Hepatocyte (in vitro differentiated cells): ENCODE measurements around the gene PIP4K2C. TPM values are rescaled to one million over a fixed set of nuclear protein-coding genes. Genes with fewer than 3 reads are reported as not detected.
A peak's percentile ranks its signal among the peaks of the same experiment; 100 is the strongest.
"Not testable (repeated sequence)": the region's sequence is repeated elsewhere in the genome, so short reads cannot be mapped to it uniquely, and the experiment has no call there.

Experiments
- DNase-seq: peaks from one replicate; pipeline ENCODE4 v3.0.0-alpha.2; 2016; ENCODE audit warnings: low spot score
- H2AFZ ChIP-seq: fragments of 200-600 bp; sonication (generic); 2 replicates; pipeline ENCODE4 v1.6.0; 2016; ENCODE audit warnings: antibody characterized with exemption, mild to moderate bottlenecking
- H3K27ac ChIP-seq: fragments of 200-600 bp; sonication (generic); 2 replicates; pipeline ENCODE4 v1.5.1; 2016; ENCODE audit warnings: mild to moderate bottlenecking
- H3K27me3 ChIP-seq: fragments of 200-600 bp; sonication (generic); 2 replicates; pipeline ENCODE4 v1.6.1; 2016
- H3K36me3 ChIP-seq: fragments of 200-600 bp; sonication (generic); replicated peaks from 2 replicates; pipeline ENCODE4 v1.5.1; 2016; ENCODE audit warnings: low read depth; ENCODE audit not compliant: insufficient read depth
- H3K4me1 ChIP-seq: fragments of 200-600 bp; sonication (generic); 2 replicates; pipeline ENCODE4 v1.5.1; 2016; ENCODE audit warnings: mild to moderate bottlenecking, moderate library complexity; ENCODE audit not compliant: insufficient read depth
- H3K4me2 ChIP-seq: fragments of 200-600 bp; sonication (generic); 2 replicates; pipeline ENCODE4 v1.6.0; 2016
- H3K4me3 ChIP-seq: fragments of 200-600 bp; sonication (generic); 2 replicates; pipeline ENCODE4 v1.5.1; 2016; ENCODE audit warnings: mild to moderate bottlenecking
- H3K79me2 ChIP-seq: fragments of 200-600 bp; sonication (generic); 2 replicates; pipeline ENCODE4 v1.6.0; 2017; ENCODE audit warnings: mild to moderate bottlenecking
- H3K9me2 ChIP-seq: fragments of 200-600 bp; sonication (generic); replicated peaks from 2 replicates; pipeline ENCODE4 v1.6.0; 2017; ENCODE audit warnings: mild to moderate bottlenecking; ENCODE audit not compliant: insufficient read depth
- H3K9me3 ChIP-seq: fragments of 200-600 bp; sonication (generic); 2 replicates; pipeline ENCODE4 v1.5.1; 2016; ENCODE audit warnings: low read depth, mild to moderate bottlenecking
- H4K20me1 ChIP-seq: fragments of 200-600 bp; sonication (generic); 2 replicates; pipeline ENCODE4 v1.6.0; 2016; ENCODE audit warnings: mild to moderate bottlenecking; ENCODE audit not compliant: insufficient read depth, poor library complexity, severe bottlenecking
- CTCF ChIP-seq: fragments of 200-600 bp; sonication (generic); IDR thresholded peaks from 2 replicates; pipeline ENCODE4 v1.5.1; 2016; ENCODE audit warnings: antibody characterized with exemption, mild to moderate bottlenecking; ENCODE audit not compliant: poor library complexity
- EZH2 ChIP-seq: fragments of 200-600 bp; sonication (generic); IDR thresholded peaks from 2 replicates; pipeline ENCODE4 v1.6.1; 2016; ENCODE audit warnings: antibody characterized with exemption, mild to moderate bottlenecking, borderline replicate concordance
- EZH2phosphoT487 ChIP-seq: fragments of 200-600 bp; sonication (generic); IDR thresholded peaks from one replicate; pipeline ENCODE4 v1.6.1; 2018; ENCODE audit warnings: antibody characterized with exemption, mild to moderate bottlenecking, low read depth, moderate library complexity; ENCODE audit not compliant: unreplicated experiment, severe bottlenecking
- WGBS: methylation state at CpG from one replicate; pipeline ENCODE4 v1.1.6; 2016; ENCODE audit warnings: low lambda C conversion rate; ENCODE audit errors: missing lambda C conversion rate; 5-methylcytosine and 5-hydroxymethylcytosine counted together
- polyA plus RNA-seq: library from polyadenylated mRNA; unstranded; fragments of >200 nt; fragmentation: Nextera tagmentation; extraction: Ambion mirVana; gene quantifications from 2 replicates; pipeline ENCODE4 v1.2.1, GENCODE V29; 2016
- total RNA-seq: library from RNA; depleted of rRNA; stranded (reverse); fragments of >200 nt; gene quantifications from 2 replicates; pipeline ENCODE4 v1.2.3, GENCODE V29; 2014

Gene PIP4K2C
- total and polyA plus RNA-seq, 2 experiments from 2014 or later, result 32.3 to 41.6 TPM

GRCh38 chr12:57617942-57618341, 26.9 kb downstream of the PIP4K2C start:
- no peak for DNase-seq
- TF ChIP-seq EZH2phosphoT487, result no peak
- no peak for TF ChIP-seq EZH2
- no peak for TF ChIP-seq CTCF
- no peak overlapping the region for H3K27ac ChIP-seq

GRCh38 chr12:57618431-57618830, 27.4 kb downstream of the PIP4K2C start:
- H4K20me1 ChIP-seq, H3K9me2 ChIP-seq, H3K9me3 ChIP-seq, H2AFZ ChIP-seq, H3K4me3 ChIP-seq, H3K27ac ChIP-seq, H3K36me3 ChIP-seq, DNase-seq, H3K4me2 ChIP-seq, H3K79me2 ChIP-seq: not testable (repeated sequence)
- Histone ChIP-seq H3K4me1 (peaks cover 13% of the 10 kb centered on the region), H3K27me3 (peaks cover 92% of the 10 kb centered on the region)
- WGBS, result 95% methylated on average over 6 of the region's 6 CpGs

More at GRCh38 chr12:57617942-57618341, 26.9 kb downstream of the PIP4K2C start:
- no peak overlapping the region for H3K4me3 ChIP-seq
- no peaks in the 10 kb centered on the region for H3K79me2 ChIP-seq
- no peaks in the 10 kb centered on the region for H3K9me2 ChIP-seq
- H4K20me1 ChIP-seq, result no peaks in the 10 kb centered on the region
- H3K36me3 ChIP-seq, result no peaks in the 10 kb centered on the region
- H2AFZ ChIP-seq, result no peak overlapping the region
- H3K4me1 ChIP-seq, result peaks cover 13% of the 10 kb centered on the region
- WGBS, result 84% methylated on average over 11 of the region's 11 CpGs
- H3K27me3 ChIP-seq, result peaks cover 91% of the 10 kb centered on the region
- no peaks in the 10 kb centered on the region for H3K9me3 ChIP-seq
- no peak overlapping the region for H3K4me2 ChIP-seq

GRCh38 chr12:57618966-57619433, 28.0 kb downstream of the PIP4K2C start:
- Histone ChIP-seq H3K36me3 (no peaks in the 10 kb centered on the region), H3K27me3 (peaks cover 92% of the 10 kb centered on the region), H3K9me3 (no peaks in the 10 kb centered on the region), H2AFZ (no peak overlapping the region), H3K4me2 (peak overlapping the region; percentile 63), H3K9me2 (no peaks in the 10 kb centered on the region), H3K79me2 (no peaks in the 10 kb centered on the region), H3K4me1 (peaks cover 13% of the 10 kb centered on the region), H4K20me1 (no peaks in the 10 kb centered on the region), H3K4me3 (no peak overlapping the region), H3K27ac (no peak overlapping the region)
- TF ChIP-seq EZH2 (no peak), CTCF (no peak), EZH2phosphoT487 (no peak)
- 44% methylated on average over 16 of the region's 16 CpGs for WGBS
- no peak for DNase-seq

GRCh38 chr12:57619434-57620244, 28.6 kb downstream of the PIP4K2C start:
- Histone ChIP-seq H3K27me3 (peaks cover 94% of the 10 kb centered on the region), H3K9me2 (no peaks in the 10 kb centered on the region), H3K4me1 (peaks cover 13% of the 10 kb centered on the region), H3K27ac (no peak overlapping the region), H3K9me3 (no peaks in the 10 kb centered on the region), H3K4me2 (peak overlapping the region; percentile 63), H4K20me1 (no peaks in the 10 kb centered on the region), H3K4me3 (no peak overlapping the region), H3K79me2 (no peaks in the 10 kb centered on the region), H3K36me3 (no peaks in the 10 kb centered on the region), H2AFZ (no peak overlapping the region)
- WGBS, result 22% methylated on average over 46 of the region's 46 CpGs
- TF ChIP-seq EZH2 (no peak), CTCF (no peak), EZH2phosphoT487 (no peak)
- peak; percentile 60 for DNase-seq
